GM19463 (cell line): ENCODE data around the gene FSTL5.

ENCODE experiments used
- ATAC-seq: cut with Tn5 transposase; IDR thresholded peaks from one replicate; pipeline ENCODE4 v1.9.1; 2021; ENCODE audit warnings: mild to moderate bottlenecking, moderate library complexity; ENCODE audit not compliant: unreplicated experiment

FSTL5 gene

DNA sequence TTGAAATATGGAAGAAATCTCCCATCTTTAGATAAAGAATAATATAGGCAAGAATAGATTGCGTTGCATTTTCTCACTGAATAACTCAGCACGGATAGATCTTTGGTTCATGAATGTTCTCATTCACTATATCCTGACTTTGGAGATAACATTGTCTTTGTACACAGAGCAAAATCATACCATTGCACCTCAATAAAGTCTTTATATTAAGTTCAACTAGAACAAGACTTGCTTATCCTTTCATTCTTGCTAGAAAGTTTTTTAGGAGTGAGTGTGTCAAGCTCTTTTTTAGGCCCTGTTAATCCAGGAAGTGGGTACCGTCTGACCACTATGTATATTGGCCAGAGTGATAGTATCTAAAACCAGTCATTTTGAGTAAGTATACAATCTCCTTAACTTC, 658.7 kb downstream of the FSTL5 start:
- ATAC-seq: no peak

- no peak for ATAC-seq
These were observed 665.6 kb downstream of the FSTL5 start for GRCh38 chr4:161498155-161498554.

DNA sequence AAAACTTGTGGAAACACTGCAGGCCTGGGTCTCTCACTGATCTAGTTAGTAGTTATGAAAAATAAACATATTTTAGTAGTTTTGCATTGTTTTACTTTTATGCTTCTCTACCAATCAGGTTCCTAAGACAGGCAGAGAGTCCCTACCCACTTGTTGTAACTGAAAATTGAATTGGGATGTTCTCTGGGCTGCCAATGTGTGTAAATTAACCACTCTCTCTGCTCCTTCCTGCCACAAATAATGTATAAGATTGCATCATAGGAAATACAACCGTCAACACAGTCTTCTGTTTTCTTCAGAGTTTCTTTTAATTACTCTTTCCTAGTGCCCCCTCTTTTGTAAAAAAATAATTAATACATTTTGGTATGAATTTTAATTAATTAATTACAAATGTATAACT, 677.3 kb downstream of the FSTL5 start:
- no peak for ATAC-seq

DNA sequence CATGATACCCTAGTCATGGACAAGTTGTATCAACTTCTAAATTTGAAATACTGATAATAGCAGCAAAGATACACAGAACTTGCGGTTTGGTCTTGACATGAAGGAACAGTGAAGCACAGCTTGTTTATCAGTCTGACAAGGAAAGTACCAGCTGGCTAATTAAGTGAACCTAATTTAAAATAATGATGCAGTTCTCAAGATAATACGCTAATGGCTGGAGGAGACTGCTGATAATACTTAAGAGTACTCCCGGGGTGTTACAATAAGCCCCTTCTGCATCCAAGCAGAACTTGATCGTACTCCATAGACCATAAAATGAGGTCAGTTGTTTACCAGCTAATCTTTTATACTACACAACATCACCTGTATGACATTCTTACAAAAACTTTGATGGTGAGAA, 697.5 kb downstream of the FSTL5 start:
- ATAC-seq: no peak

- ATAC-seq: no peak
These were observed 700.4 kb downstream of the FSTL5 start for GRCh38 chr4:161463436-161463835.

GRCh38 chr4:161457906-161458305, 705.9 kb downstream of the FSTL5 start:
- ATAC-seq: no peak

DNA sequence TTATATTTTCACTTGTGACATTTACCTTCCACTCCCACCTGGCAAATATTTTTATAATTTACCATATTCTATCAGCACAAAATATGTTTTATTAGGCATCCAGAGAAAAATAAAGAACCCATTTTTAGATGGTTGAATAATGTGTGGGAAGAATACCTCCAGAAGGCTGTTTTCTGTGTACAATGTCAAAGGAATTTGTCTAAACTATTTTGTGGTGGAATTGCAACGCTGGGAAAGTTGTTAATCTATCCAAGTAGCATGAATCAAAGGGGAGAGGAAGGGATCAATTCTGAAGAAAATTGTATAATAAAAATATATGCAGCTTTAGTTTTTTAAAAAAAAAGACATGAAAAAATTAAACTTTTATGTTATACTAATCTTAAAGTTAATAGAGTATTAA, 706.5 kb downstream of the FSTL5 start:
- no peak for ATAC-seq

DNA sequence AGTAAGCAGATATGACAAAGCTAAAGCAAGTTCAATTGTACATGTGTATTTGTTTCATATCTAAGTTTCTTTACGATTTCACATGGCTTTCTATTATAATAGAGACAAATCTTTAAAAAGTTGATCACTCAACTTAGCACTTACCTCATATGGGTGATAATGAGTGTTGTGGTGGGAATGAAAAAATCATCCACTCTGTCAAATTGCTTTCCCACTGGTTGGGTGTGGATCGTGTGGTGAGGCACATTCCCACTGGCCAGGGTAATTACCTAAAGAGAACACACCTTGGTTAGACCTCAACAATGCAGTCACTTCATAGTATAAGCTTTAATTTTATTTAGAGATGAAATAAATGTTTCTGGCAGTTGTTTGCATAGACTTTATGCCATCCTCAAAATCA, 708.9 kb downstream of the FSTL5 start:
- ATAC-seq: no peak

DNA sequence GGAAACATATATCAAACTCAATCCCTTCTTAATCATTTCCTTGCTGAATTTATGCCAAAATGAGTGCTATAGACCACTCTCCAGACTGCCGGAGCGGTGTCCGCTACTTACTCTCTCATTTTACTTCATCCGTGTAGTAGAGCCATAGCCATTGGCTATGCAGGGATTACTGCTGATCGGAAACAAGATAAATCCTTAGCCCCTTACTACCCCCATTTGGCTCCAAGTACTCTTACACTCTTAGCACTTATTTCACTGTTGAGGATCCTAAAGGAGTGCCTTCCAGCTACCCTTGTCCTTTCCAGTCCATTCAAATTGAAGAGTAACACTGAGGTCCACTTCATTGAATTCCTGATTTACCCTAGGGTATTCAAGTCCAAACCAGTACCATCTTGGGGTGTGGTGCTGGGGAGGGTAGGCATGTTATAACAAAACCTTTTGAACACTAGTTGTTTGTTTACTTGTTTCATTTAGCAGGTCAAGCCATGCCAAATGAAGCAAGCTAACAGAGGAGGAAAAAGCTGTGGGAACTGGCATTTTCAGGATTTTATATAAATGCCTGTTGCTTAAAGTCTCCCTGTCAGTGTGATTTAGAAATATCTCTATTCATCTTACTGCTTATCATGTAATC, 715.1 kb downstream of the FSTL5 start:
- no peak for ATAC-seq

- no peak for ATAC-seq
These were observed 719.2 kb downstream of the FSTL5 start for GRCh38 chr4:161444626-161445025.

- no peak for ATAC-seq
These were observed 720.9 kb downstream of the FSTL5 start for GRCh38 chr4:161442921-161443320.

GRCh38 chr4:161438096-161438495, 725.7 kb downstream of the FSTL5 start:
- ATAC-seq: no peak

DNA sequence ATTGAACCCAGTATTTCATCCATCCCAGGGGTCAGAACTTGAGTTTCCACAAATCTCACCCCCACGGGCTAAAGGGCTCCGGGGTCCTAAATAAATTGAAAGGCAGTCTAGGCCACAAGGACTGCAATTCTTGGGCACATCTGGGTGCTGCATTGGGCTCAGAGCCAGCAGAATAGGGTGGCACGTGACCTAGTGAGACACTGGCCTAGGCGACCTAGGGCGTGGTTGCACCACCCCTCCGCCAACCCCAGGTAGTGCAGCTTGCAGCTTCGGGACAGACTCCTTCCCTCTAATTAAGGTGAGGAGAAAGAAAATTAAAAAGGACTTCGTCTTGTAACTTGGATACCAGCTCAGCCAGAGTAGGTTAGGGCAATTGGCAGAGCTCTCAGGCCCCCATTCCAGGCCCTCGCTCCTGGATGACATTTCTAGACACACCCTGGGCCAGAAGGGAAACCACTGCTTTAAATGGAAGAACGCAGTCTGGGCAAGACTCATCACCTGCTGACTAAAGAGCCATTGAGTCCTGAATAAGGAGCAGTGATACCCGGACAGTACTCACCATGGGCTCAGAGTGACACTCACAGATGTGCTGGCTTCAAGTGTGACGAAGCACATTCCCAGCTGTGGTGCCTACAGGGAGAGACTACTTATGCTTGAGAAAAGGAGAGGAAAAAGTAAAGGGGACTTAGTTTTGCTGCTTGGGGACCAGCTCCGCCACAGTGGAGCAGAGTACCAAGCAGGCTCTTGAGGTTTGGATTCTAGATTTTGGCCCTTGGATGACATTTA, 735.4 kb downstream of the FSTL5 start:
- no peak for ATAC-seq

GRCh38 chr4:161419822-161420221, 744.0 kb downstream of the FSTL5 start:
- no peak for ATAC-seq

GRCh38 chr4:161411901-161412300, 751.9 kb downstream of the FSTL5 start:
- ATAC-seq: no peak

DNA sequence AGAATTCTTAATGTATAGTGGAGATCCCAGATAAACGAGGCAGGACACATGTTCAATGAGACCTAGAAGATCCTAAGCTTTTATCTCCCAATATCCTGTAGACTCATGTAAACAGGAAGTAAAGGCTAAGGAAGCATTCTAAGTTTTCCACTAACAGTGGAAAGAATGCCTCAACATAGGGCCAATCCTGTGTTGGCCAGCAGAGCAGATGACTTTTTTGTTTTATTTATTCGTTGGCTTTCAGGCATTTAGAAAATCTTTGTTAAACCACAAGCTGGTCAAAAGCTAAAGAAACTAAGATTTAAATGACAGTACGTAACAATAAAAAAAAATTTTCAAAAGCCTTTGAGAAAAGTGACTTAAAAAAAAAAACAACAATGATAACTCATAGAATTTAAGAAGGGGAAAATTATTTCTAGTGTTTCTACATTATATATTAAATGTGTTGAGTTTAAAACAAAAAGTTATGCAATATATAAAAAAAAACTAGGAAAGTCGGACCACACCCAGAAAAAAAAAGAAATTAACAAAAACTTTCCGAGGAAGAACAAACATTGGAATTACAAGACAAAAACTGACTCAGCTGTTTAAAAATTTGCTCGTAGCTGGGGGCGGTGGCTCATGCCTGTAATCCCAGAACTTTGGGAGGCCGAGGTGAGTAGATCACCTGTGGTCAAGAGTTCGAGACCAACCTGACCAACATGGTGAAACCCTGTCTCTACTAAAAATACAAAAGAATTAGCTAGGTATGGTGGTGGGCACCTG, 759.3 kb downstream of the FSTL5 start:
- no peak for ATAC-seq

GRCh38 chr4:161403781-161404180, 760.0 kb downstream of the FSTL5 start:
- ATAC-seq: no peak

- no peak for ATAC-seq
These were observed 770.2 kb downstream of the FSTL5 start for GRCh38 chr4:161393602-161394001.

DNA sequence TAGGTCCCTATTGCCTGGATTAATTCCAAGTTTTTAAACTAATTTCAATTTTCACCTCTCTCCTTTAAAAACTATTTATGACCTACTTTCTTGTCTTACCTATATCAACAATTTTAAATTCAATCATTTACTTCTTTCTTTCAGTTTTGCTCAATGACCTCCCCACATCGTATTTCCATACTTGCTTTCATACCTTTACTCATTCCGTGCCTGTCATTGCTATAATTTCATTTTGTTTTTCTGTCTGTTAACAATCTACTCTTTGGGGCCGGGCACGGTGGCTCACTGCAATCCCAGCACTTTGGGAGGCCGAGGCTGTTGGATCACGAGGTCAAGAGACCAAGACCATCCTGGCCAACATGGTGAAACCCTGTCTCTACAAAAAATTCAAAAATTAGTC, 781.1 kb downstream of the FSTL5 start:
- ATAC-seq: no peak

- no peak for ATAC-seq
These were observed 787.5 kb downstream of the FSTL5 start for GRCh38 chr4:161376275-161376674.

- no peak for ATAC-seq
These were observed 799.1 kb downstream of the FSTL5 start for GRCh38 chr4:161364681-161365080.

DNA sequence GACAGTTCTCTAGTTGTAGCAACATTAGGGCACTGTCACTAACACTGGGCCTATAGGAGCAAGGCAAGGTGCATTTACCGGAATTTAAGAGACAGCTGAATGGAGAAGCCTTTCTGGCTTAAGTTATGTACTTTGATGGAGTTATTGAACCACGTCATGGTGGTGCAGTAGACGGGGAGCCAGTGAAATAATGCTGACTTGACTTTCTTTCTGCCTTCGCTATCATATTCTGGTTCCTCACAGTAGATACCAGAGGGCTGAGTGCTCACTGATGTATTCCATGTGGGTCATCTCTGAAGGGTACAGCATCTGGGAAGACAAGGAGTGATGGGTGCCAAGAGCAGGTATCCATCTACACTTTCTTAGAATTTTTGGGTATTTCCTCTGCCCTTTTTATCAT, 802.8 kb downstream of the FSTL5 start:
- ATAC-seq: no peak
